ENCODE measurements around the gene DRGX. TPM values are rescaled to one million over a fixed set of nuclear protein-coding genes. Genes with fewer than 3 reads are reported as not detected.

Gene DRGX
- total and polyA plus RNA-seq, 2 of the 4 experiments (the other 2 are of a cell fraction) = not detected

DNA sequence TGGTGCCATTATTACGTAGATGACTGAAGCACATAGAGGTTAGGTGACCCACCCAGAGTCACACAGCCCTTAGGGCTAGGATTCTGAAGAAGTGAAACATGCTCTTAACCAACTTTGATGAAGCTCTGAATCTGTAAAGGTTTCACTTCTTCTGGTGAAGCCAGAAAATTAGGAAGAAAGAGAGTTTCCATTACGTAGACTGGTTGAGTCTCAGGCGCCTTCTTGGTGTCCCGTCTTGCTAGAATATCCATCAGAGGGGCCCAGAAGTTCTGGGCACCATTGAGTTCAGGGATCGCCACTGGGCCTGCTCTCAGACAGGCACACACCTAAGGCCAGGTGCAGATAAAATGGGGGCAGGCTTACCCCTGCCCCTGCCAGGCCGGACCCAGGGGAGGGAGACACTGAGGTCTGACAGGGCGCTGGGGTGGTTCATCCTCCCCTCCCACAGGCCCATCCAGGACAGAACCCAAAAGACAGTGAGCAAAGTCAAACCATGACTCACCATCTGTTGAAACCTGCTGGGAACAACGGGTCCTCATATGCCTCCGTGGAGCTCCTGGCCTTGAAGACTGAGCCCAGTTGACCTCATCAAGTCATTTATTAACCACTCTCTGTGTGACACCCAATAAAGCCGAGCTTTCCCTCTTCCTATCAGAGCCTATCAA lies 33.2 kb downstream of the DRGX start:
- H3K4me3 ChIP-seq (ENCODE audit: insufficient read depth, low read depth, low read length) = no peak overlapping the region
- H2BK5ac ChIP-seq (ENCODE audit: low read depth, low read length, poor library complexity, severe bottlenecking) = no peak overlapping the region
- H4K20me1 ChIP-seq (ENCODE audit: insufficient read depth, low read length) = no peaks in the 10 kb centered on the region
- 87% methylated on average over 3 of the region's 10 CpGs; no CpG with 5 or more reads in 1 of the 2 experiments for WGBS, 2 experiments (ENCODE audit: extremely low coverage in 2 of 2, insufficient read length in 1 of 2)
- POLR2A ChIA-PET (ENCODE audit: unreplicated experiment) = no interaction called here
- H2BK20ac ChIP-seq (ENCODE audit: low read depth, low read length) = no peak overlapping the region
- TF ChIP-seq, protein P1, sequence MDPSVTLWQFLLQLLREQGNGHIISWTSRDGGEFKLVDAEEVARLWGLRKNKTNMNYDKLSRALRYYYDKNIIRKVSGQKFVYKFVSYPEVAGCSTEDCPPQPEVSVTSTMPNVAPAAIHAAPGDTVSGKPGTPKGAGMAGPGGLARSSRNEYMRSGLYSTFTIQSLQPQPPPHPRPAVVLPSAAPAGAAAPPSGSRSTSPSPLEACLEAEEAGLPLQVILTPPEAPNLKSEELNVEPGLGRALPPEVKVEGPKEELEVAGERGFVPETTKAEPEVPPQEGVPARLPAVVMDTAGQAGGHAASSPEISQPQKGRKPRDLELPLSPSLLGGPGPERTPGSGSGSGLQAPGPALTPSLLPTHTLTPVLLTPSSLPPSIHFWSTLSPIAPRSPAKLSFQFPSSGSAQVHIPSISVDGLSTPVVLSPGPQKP (IDR thresholded peaks at IDR 0.05; ENCODE audit: borderline replicate concordance, low read depth, low read length) = no peak
- TF ChIP-seq NFE2L2 (IDR thresholded peaks at IDR 0.05; ENCODE audit: low read depth, low read length) (no peak), RCOR1 (IDR thresholded peaks at IDR 0.05; ENCODE audit: insufficient replicate concordance, low read length) (no peak), BHLHE40 (IDR thresholded peaks at IDR 0.05; ENCODE audit: low read depth, low read length) (no peak), RFX5 (IDR thresholded peaks at IDR 0.05; ENCODE audit: low read depth, low read length) (no peak), CHD1 (IDR thresholded peaks at IDR 0.05; ENCODE audit: low read depth, low read length) (no peak), MAZ (IDR thresholded peaks at IDR 0.05; ENCODE audit: borderline replicate concordance, low read depth, low read length) (no peak), RAD21 (IDR thresholded peaks at IDR 0.05; ENCODE audit: low read length) (no peak), FOS (IDR thresholded peaks at IDR 0.05; ENCODE audit: low read depth, low read length) (no peak), SMC3 (IDR thresholded peaks at IDR 0.05; ENCODE audit: low read depth, low read length) (no peak), MAFK (IDR thresholded peaks at IDR 0.05; ENCODE audit: low read depth, low read length) (no peak), CEBPB (IDR thresholded peaks at IDR 0.05; ENCODE audit: low read depth, low read length) (no peak), MXI1 (IDR thresholded peaks at IDR 0.05; ENCODE audit: borderline replicate concordance, low read depth, low read length) (no peak), POLR2A (IDR thresholded peaks at IDR 0.05; ENCODE audit: low read depth, low read length) (no peak)
- TF ChIP-seq, protein P2, sequence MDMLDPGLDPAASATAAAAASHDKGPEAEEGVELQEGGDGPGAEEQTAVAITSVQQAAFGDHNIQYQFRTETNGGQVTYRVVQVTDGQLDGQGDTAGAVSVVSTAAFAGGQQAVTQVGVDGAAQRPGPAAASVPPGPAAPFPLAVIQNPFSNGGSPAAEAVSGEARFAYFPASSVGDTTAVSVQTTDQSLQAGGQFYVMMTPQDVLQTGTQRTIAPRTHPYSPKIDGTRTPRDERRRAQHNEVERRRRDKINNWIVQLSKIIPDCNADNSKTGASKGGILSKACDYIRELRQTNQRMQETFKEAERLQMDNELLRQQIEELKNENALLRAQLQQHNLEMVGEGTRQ (IDR thresholded peaks at IDR 0.05; ENCODE audit: low read depth, low read length) = no peak
- TF ChIP-seq, protein P3, sequence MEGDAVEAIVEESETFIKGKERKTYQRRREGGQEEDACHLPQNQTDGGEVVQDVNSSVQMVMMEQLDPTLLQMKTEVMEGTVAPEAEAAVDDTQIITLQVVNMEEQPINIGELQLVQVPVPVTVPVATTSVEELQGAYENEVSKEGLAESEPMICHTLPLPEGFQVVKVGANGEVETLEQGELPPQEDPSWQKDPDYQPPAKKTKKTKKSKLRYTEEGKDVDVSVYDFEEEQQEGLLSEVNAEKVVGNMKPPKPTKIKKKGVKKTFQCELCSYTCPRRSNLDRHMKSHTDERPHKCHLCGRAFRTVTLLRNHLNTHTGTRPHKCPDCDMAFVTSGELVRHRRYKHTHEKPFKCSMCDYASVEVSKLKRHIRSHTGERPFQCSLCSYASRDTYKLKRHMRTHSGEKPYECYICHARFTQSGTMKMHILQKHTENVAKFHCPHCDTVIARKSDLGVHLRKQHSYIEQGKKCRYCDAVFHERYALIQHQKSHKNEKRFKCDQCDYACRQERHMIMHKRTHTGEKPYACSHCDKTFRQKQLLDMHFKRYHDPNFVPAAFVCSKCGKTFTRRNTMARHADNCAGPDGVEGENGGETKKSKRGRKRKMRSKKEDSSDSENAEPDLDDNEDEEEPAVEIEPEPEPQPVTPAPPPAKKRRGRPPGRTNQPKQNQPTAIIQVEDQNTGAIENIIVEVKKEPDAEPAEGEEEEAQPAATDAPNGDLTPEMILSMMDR (conservative IDR thresholded peaks at IDR 0.05; ENCODE audit: low read depth, low read length) = no peak
- no peak overlapping the region for H3K56ac ChIP-seq (ENCODE audit: extremely low read depth, insufficient read depth, low read length)
- H3K27ac ChIP-seq (ENCODE audit: insufficient read depth, low read length) = no peak overlapping the region
- H4K5ac ChIP-seq (ENCODE audit: low read depth, low read length) = no peak overlapping the region
- H2AK9ac ChIP-seq (replicated peaks; ENCODE audit: low read depth, low read length, poor library complexity) = no peak overlapping the region
- H3K36me3 ChIP-seq (ENCODE audit: control insufficient read depth, insufficient read depth, low read length) = no peaks in the 10 kb centered on the region
- H3K9me3 ChIP-seq (ENCODE audit: control insufficient read depth, insufficient read depth, low read length) = no peaks in the 10 kb centered on the region
- CTCF ChIA-PET = no interaction called here
- no TSS peak for BruUV-seq (replicated peaks)
- no peak overlapping the region for H2BK120ac ChIP-seq (ENCODE audit: low read depth, low read length)
- no peaks in the 10 kb centered on the region for H3K79me1 ChIP-seq (ENCODE audit: low read depth in 1 of 2, low read length in 2 of 2)
- H3K4ac ChIP-seq (ENCODE audit: low read depth, low read length) = no peak overlapping the region
- peaks cover 7% of the 10 kb centered on the region for H3K27me3 ChIP-seq (ENCODE audit: control insufficient read depth, insufficient read depth, low read length)
- no peaks in the 10 kb centered on the region for H3K4me1 ChIP-seq (ENCODE audit: control insufficient read depth, insufficient read depth, low read length)
- no peak overlapping the region for H2AFZ ChIP-seq (replicated peaks; ENCODE audit: low read length, poor library complexity)
- dilution Hi-C loops (cut with HindIII; ENCODE audit: low sequenced_read_pairs, unreplicated experiment) (no loop called here), intact Hi-C loops (cut with micrococcal nuclease) (no loop called here), in situ Hi-C loops (cut with MboI; ENCODE audit: low sequenced_read_pairs) (no loop called here)
- no peak overlapping the region for H4K91ac ChIP-seq (ENCODE audit: insufficient read depth, low read depth, low read length)
- H2BK15ac ChIP-seq (ENCODE audit: low read depth, low read length) = no peak overlapping the region
- no peak overlapping the region for H4K8ac ChIP-seq (ENCODE audit: low read depth in 2 of 2, low read length in 2 of 2)
- no peaks in the 10 kb centered on the region for H3K9me1 ChIP-seq (ENCODE audit: insufficient read depth, low read length)
- H3K14ac ChIP-seq (replicated peaks; ENCODE audit: low read depth, low read length) = no peak overlapping the region
- no peak overlapping the region for H3K23ac ChIP-seq (ENCODE audit: low read depth, low read length)
- DNase-seq (no peak), ATAC-seq (ENCODE audit: low read depth) (no peak)
- no peak overlapping the region for H3K4me2 ChIP-seq (ENCODE audit: low read depth, low read length)
- H2AK5ac ChIP-seq (ENCODE audit: low read depth, low read length) = no peak overlapping the region
- no peak overlapping the region for H3K9ac ChIP-seq (ENCODE audit: low read depth, low read length)
- no peak overlapping the region for H3K18ac ChIP-seq (ENCODE audit: low read depth, low read length)

Data from IMR-90 (cell line).